Measurements from ENCODE around the gene ST8SIA6.

ST8SIA6 gene

GRCh38 chr10:17292375-17292774 is 162.0 kb downstream of the ST8SIA6 start:
- no peak for DNase-seq (ENCODE audit: low spot score)
- TF ChIP-seq CTCF (IDR thresholded peaks at IDR 0.05; ENCODE audit: extremely low read depth, missing control alignments), result no peak

- DNase-seq (ENCODE audit: low spot score), result no peak
- TF ChIP-seq CTCF (IDR thresholded peaks at IDR 0.05; ENCODE audit: extremely low read depth, missing control alignments), result no peak
These were observed 164.2 kb downstream of the ST8SIA6 start for GRCh38 chr10:17290226-17290625.

DNA sequence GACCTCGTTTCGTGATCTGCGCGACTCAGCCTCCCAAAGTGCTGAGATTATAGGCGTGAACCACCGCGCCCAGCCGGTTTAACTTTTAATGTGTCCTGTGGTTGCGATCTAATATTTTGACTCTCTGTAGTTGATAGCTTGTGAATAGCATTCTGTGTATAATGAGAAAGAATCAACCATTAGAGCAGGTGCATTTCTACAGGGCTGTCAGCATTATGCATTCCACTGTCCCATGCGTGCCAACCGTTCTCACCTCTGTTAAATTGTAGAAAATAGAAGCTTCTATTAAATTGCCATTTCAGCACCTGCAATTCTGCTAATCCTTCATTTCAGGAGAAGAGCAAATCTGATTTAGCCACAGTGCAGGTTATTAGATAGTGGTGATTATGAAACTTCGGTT is 164.6 kb downstream of the ST8SIA6 start:
- DNase-seq (ENCODE audit: low spot score), result no peak

DNA sequence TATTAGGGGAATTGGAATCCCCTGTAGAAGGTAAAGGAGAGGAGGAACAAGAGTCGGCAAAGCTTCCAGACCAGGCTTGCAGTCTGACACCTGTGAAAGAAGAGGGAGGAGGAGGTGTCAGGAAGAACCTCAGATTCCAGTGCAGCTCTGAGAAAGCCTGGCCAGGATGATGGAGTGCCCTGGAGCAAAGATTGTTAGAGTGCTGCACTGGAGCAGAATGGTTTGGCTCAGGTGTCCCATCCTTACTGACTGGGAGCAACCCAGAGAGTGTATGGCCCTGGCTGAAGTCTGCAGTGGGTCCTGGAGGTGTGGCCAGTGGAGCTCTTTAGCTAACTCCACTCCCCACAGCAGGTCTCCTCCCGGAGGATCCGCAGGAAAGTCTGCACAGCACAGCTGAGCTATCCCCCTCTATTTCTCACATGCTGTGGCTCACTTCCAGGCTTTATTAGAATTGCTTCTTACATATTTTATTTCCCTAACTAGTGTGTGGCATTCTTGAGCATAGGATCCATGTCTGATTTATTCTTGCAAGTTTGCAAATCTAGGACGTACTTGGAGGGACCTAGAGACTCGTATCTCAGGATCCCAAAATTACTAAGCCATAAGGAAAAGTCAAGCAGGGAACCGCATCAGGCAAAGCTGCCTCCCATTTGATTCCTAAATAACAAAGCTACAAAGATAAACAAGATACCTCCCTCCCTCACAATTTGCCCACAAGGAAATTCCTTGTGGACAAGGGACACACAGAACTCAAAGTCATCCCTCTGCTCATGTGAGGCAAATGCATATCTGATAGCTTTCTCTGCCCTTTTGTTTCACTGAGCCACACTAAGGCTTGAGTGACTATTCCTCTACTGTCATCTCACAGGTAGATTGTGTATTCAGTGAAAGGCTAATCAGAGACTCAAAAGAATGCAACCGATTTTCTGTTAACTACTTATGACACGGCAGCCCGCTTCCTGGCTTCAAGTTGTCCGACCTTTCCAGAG is 167.5 kb downstream of the ST8SIA6 start:
- TF ChIP-seq CTCF (IDR thresholded peaks at IDR 0.05; ENCODE audit: extremely low read depth, missing control alignments), result no peak
- DNase-seq (ENCODE audit: low spot score), result no peak

More for the DNA sequence above, 164.6 kb downstream of the ST8SIA6 start:
- TF ChIP-seq CTCF (IDR thresholded peaks at IDR 0.05; ENCODE audit: extremely low read depth, missing control alignments), result no peak

GRCh38 chr10:17282311-17282710 is 172.1 kb downstream of the ST8SIA6 start:
- no peak for DNase-seq (ENCODE audit: low spot score)
- TF ChIP-seq CTCF (IDR thresholded peaks at IDR 0.05; ENCODE audit: extremely low read depth, missing control alignments), result no peak

- DNase-seq (ENCODE audit: low spot score), result no peak
These were observed 175.7 kb downstream of the ST8SIA6 start for GRCh38 chr10:17278607-17279240.

More at GRCh38 chr10:17278607-17279240, 175.7 kb downstream of the ST8SIA6 start:
- no peak for TF ChIP-seq CTCF (IDR thresholded peaks at IDR 0.05; ENCODE audit: extremely low read depth, missing control alignments)
